H1 (cell line): Measurements from ENCODE around the gene MAP7.

ENCODE experiments used
- CTCF ChIP-seq, 3 experiments: IDR thresholded peaks; 1 replicate in 2 of 3; 2 replicates in 1 of 3; pipeline versions ENCODE4 v1.5.1 to v1.6.1; 2011; ENCODE audit warnings: low read length in 3 of 3, mild to moderate bottlenecking in 3 of 3, inconsistent platforms in 2 of 3, low read depth in 1 of 3, moderate library complexity in 1 of 3; ENCODE audit not compliant: insufficient read depth in 1 of 3; ENCODE audit errors: control extremely low read depth in 1 of 3
- EP300 ChIP-seq, 2 experiments: IDR thresholded peaks; 1 replicate in 1 of 2; 2 replicates in 1 of 2; pipeline ENCODE4 v1.6.1; 2011 to 2012; ENCODE audit warnings: low read depth in 2 of 2, low read length in 2 of 2, mild to moderate bottlenecking in 2 of 2, borderline replicate concordance in 1 of 2, inconsistent platforms in 1 of 2, moderate library complexity in 1 of 2
- EZH2 ChIP-seq: fragments of 200-600 bp; sonication (generic); IDR thresholded peaks from 2 replicates; pipeline ENCODE4 v1.7.1; 2012; ENCODE audit warnings: low read depth, mild to moderate bottlenecking, moderate library complexity, low read length, inconsistent platforms; ENCODE audit not compliant: severe bottlenecking
- HDAC2 ChIP-seq, 2 experiments: fragments of 300-600 bp in 1 of 2; sonication (generic) in 1 of 2; IDR thresholded peaks; 2 replicates each; pipeline ENCODE4 v1.6.1; 2011 to 2012; ENCODE audit warnings: low read depth in 2 of 2, low read length in 2 of 2, mild to moderate bottlenecking in 2 of 2, moderate library complexity in 2 of 2, borderline replicate concordance in 1 of 2, inconsistent platforms in 1 of 2
- NANOG ChIP-seq: IDR thresholded peaks from 2 replicates; pipeline ENCODE4 v1.6.1; 2011; ENCODE audit warnings: low read length, low read depth, mild to moderate bottlenecking, inconsistent platforms; ENCODE audit not compliant: insufficient read depth, poor library complexity, severe bottlenecking
- POLR2AphosphoS5 ChIP-seq: IDR thresholded peaks from 2 replicates; pipeline ENCODE4 v1.6.1; 2011; ENCODE audit warnings: low read depth, low read length

GRCh38 chr6:136471922-136472321, 78.3 kb downstream of the MAP7 start:
- no peak for TF ChIP-seq CTCF (IDR thresholded peaks at IDR 0.05; ENCODE audit: control extremely low read depth in 1 of 3, insufficient read depth in 1 of 3, low read depth in 1 of 3, low read length in 3 of 3)
- TF ChIP-seq NANOG = no peak
- no peak for TF ChIP-seq EP300 (IDR thresholded peaks at IDR 0.05; ENCODE audit: borderline replicate concordance in 1 of 2, low read depth in 2 of 2, low read length in 2 of 2)
- no peak for TF ChIP-seq POLR2AphosphoS5
- no peak for TF ChIP-seq HDAC2 (IDR thresholded peaks at IDR 0.05; ENCODE audit: borderline replicate concordance in 1 of 2, low read depth in 2 of 2, low read length in 2 of 2)
- TF ChIP-seq EZH2 = no peak
